Activated T-helper 2 cell treated with anti-CD3 and anti-CD28 coated beads, Interferon-gamma antibody, Interleukin-2, Interleukin-4, amounts not matched to agents 10 μg/mL and 5 μg/mL and 100 μg/mL, durations not matched to agents 14 hours and 24 hours and 36 hours (primary cell): Measurements from ENCODE around the gene UBE2C. TPM values are rescaled to one million over a fixed set of nuclear protein-coding genes. Genes with fewer than 3 reads are reported as not detected.
"Not testable (repeated sequence)": the region's sequence is repeated elsewhere in the genome, so short reads cannot be mapped to it uniquely, and the experiment has no call there.

Experiments
- DNase-seq: peaks from one replicate; pipeline ENCODE4 v3.0.0; 2021; ENCODE audit warnings: low spot score
- H3K27ac Mint-ChIP-seq: one replicate; pipeline ENCODE4 v1.8.0; 2021; ENCODE audit warnings: mixed read lengths
- H3K27me3 Mint-ChIP-seq: one replicate; pipeline ENCODE4 v1.8.0; 2021; ENCODE audit warnings: low read depth, mixed read lengths
- H3K36me3 Mint-ChIP-seq: one replicate; pipeline ENCODE4 v1.8.0; 2021; ENCODE audit warnings: low read depth, mixed read lengths
- H3K4me1 Mint-ChIP-seq: one replicate; pipeline ENCODE4 v1.8.0; 2021; ENCODE audit warnings: low read depth, mixed read lengths
- H3K4me3 Mint-ChIP-seq: one replicate; pipeline ENCODE4 v1.8.0; 2021; ENCODE audit warnings: low read depth, mild to moderate bottlenecking, moderate library complexity, mixed read lengths
- H3K9me3 Mint-ChIP-seq: one replicate; pipeline ENCODE4 v1.8.0; 2021; ENCODE audit warnings: mixed read lengths
- intact Hi-C: fragments of 100-400 bp; cut with micrococcal nuclease; formaldehyde crosslinking; loops from one replicate; pipeline ENCODE4 v1.15.1; 2023
- total RNA-seq: library from RNA; stranded (reverse); gene quantifications from 2 replicates; pipeline ENCODE4 v1.2.3, GENCODE V29; 2022

The UBE2C gene
- total RNA-seq, 1 donor from 2014 or later = 145 TPM

- DNase-seq = no peak
- peaks cover 26% of the 10 kb centered on the region for H3K27me3 Mint-ChIP-seq
- no peaks in the 10 kb centered on the region for H3K9me3 Mint-ChIP-seq
- peaks cover 11% of the 10 kb centered on the region for H3K4me1 Mint-ChIP-seq
- no peaks in the 10 kb centered on the region for H3K36me3 Mint-ChIP-seq
- H3K27ac Mint-ChIP-seq = no peak overlapping the region
- H3K4me3 Mint-ChIP-seq = no peak overlapping the region
- intact Hi-C loops = no loop called here
Measured at GRCh38 chr20:45827712-45828111, 15.3 kb downstream of the UBE2C start.

GRCh38 chr20:45828589-45828988, 16.1 kb downstream of the UBE2C start:
- no peaks in the 10 kb centered on the region for H3K9me3 Mint-ChIP-seq
- no peak for DNase-seq
- intact Hi-C loops = no loop called here
- peaks cover 22% of the 10 kb centered on the region for H3K27me3 Mint-ChIP-seq
- no peak overlapping the region for H3K27ac Mint-ChIP-seq
- H3K4me3 Mint-ChIP-seq = no peak overlapping the region
- no peaks in the 10 kb centered on the region for H3K36me3 Mint-ChIP-seq
- peaks cover 16% of the 10 kb centered on the region for H3K4me1 Mint-ChIP-seq

- H3K9me3 Mint-ChIP-seq, H3K36me3 Mint-ChIP-seq, H3K4me3 Mint-ChIP-seq, H3K27ac Mint-ChIP-seq, DNase-seq, intact Hi-C loops, H3K4me1 Mint-ChIP-seq: not testable (repeated sequence)
- peaks cover 14% of the 10 kb centered on the region for H3K27me3 Mint-ChIP-seq
Measured at GRCh38 chr20:45829673-45830106, 17.2 kb downstream of the UBE2C start.

- Mint-ChIP-seq H3K27me3 (peaks cover 14% of the 10 kb centered on the region), H3K36me3 (no peaks in the 10 kb centered on the region), H3K27ac (no peak overlapping the region), H3K4me1 (peaks cover 15% of the 10 kb centered on the region), H3K9me3 (no peaks in the 10 kb centered on the region), H3K4me3 (peak overlapping the region; percentile 81)
- intact Hi-C loops = no loop called here
- no peak for DNase-seq
Measured at GRCh38 chr20:45832619-45833018, 20.2 kb downstream of the UBE2C start.

- H3K9me3 Mint-ChIP-seq = no peaks in the 10 kb centered on the region
- peak within 1 kb of the TSS; percentile 81 for H3K4me3 Mint-ChIP-seq
- H3K27me3 Mint-ChIP-seq = peaks cover 12% of the 10 kb centered on the region
- H3K27ac Mint-ChIP-seq = peak within 1 kb of the TSS; percentile 43
- no peak for DNase-seq
- H3K4me1 Mint-ChIP-seq = peaks cover 15% of the 10 kb centered on the region
- intact Hi-C loops = no loop called here
- H3K36me3 Mint-ChIP-seq = no peaks in the 10 kb centered on the region
Measured at GRCh38 chr20:45833030-45833882, 20.8 kb downstream of the UBE2C start, which contains the start of gene SNX21. SNX21 (plus strand) TSS chr20:45833799; CDS start chr20:45833920, 121 bp downstream.

- peaks cover 15% of the 10 kb centered on the region for H3K4me1 Mint-ChIP-seq
- peak; percentile 25 for DNase-seq
- no peaks in the 10 kb centered on the region for H3K36me3 Mint-ChIP-seq
- intact Hi-C loops = loop anchor here (2.0 kb wide), 1 partner anchor 23 kb away; the partner anchor contains the start of genes ACOT8 and ZSWIM3
- no peaks in the 10 kb centered on the region for H3K9me3 Mint-ChIP-seq
- H3K4me3 Mint-ChIP-seq = peak overlapping the region; percentile 81
- peaks cover 9% of the 10 kb centered on the region for H3K27me3 Mint-ChIP-seq
- no peak overlapping the region for H3K27ac Mint-ChIP-seq
Measured at GRCh38 chr20:45833883-45834796, 21.7 kb downstream of the UBE2C start.

GRCh38 chr20:45834797-45835161, 22.3 kb downstream of the UBE2C start:
- intact Hi-C loops = loop anchor here (2.0 kb wide), 1 partner anchor 22 kb away; the partner anchor contains the start of genes ACOT8 and ZSWIM3

GRCh38 chr20:45835329-45835765, 22.9 kb downstream of the UBE2C start:
- no peak for DNase-seq
- Mint-ChIP-seq H3K27me3 (peaks cover 7% of the 10 kb centered on the region), H3K9me3 (no peaks in the 10 kb centered on the region), H3K27ac (no peak overlapping the region), H3K36me3 (no peaks in the 10 kb centered on the region), H3K4me1 (peaks cover 15% of the 10 kb centered on the region), H3K4me3 (peak overlapping the region; percentile 35)
- intact Hi-C loops = loop anchor here (2.0 kb wide), 1 partner anchor 21 kb away; the partner anchor contains the start of genes ACOT8 and ZSWIM3

More at GRCh38 chr20:45834797-45835161, 22.3 kb downstream of the UBE2C start:
- Mint-ChIP-seq H3K4me1 (peaks cover 15% of the 10 kb centered on the region), H3K36me3 (no peaks in the 10 kb centered on the region), H3K9me3 (no peaks in the 10 kb centered on the region), H3K4me3 (peak overlapping the region; percentile 55), H3K27ac (no peak overlapping the region), H3K27me3 (peaks cover 9% of the 10 kb centered on the region)
- no peak for DNase-seq

GRCh38 chr20:45835825-45836224, 23.4 kb downstream of the UBE2C start:
- Mint-ChIP-seq H3K27me3 (peaks cover 6% of the 10 kb centered on the region), H3K36me3 (no peaks in the 10 kb centered on the region), H3K4me3 (peak overlapping the region; percentile 35), H3K27ac (no peak overlapping the region), H3K9me3 (no peaks in the 10 kb centered on the region), H3K4me1 (peaks cover 15% of the 10 kb centered on the region)
- intact Hi-C loops = loop anchor here (2.0 kb wide), 1 partner anchor 21 kb away; the partner anchor contains the start of genes ACOT8 and ZSWIM3
- DNase-seq = no peak

- intact Hi-C loops = no loop called here
- H3K27me3 Mint-ChIP-seq = peaks cover 4% of the 10 kb centered on the region
- no peak overlapping the region for H3K4me3 Mint-ChIP-seq
- no peak for DNase-seq
- H3K4me1 Mint-ChIP-seq = peaks cover 15% of the 10 kb centered on the region
- H3K36me3 Mint-ChIP-seq = no peaks in the 10 kb centered on the region
- no peaks in the 10 kb centered on the region for H3K9me3 Mint-ChIP-seq
- no peak overlapping the region for H3K27ac Mint-ChIP-seq
Measured at GRCh38 chr20:45836841-45837240, 24.4 kb downstream of the UBE2C start.

GRCh38 chr20:45840700-45841198, 28.3 kb downstream of the UBE2C start:
- Mint-ChIP-seq H3K27me3 (no peaks in the 10 kb centered on the region), H3K9me3 (no peaks in the 10 kb centered on the region), H3K4me1 (no peaks in the 10 kb centered on the region), H3K27ac (no peak overlapping the region), H3K36me3 (peaks cover 20% of the 10 kb centered on the region), H3K4me3 (no peak overlapping the region)
- DNase-seq = no peak
- intact Hi-C loops = no loop called here

GRCh38 chr20:45841407-45842129, 29.1 kb downstream of the UBE2C start:
- no peaks in the 10 kb centered on the region for H3K4me1 Mint-ChIP-seq

More at GRCh38 chr20:45841407-45842129, 29.1 kb downstream of the UBE2C start:
- no peak for DNase-seq
- no peak overlapping the region for H3K4me3 Mint-ChIP-seq
- H3K27ac Mint-ChIP-seq = no peak overlapping the region
- H3K36me3 Mint-ChIP-seq = peaks cover 25% of the 10 kb centered on the region
- no peaks in the 10 kb centered on the region for H3K27me3 Mint-ChIP-seq
- no peaks in the 10 kb centered on the region for H3K9me3 Mint-ChIP-seq
- intact Hi-C loops = no loop called here
